Hepatocyte (in vitro differentiated cells): Measurements from ENCODE around the gene PCGF3. TPM values are rescaled to one million over a fixed set of nuclear protein-coding genes. Genes with fewer than 3 reads are reported as not detected.

Source experiments
- DNase-seq: peaks from one replicate; pipeline ENCODE4 v3.0.0-alpha.2; 2016; ENCODE audit warnings: low spot score
- H2AFZ ChIP-seq: fragments of 200-600 bp; sonication (generic); 2 replicates; pipeline ENCODE4 v1.6.0; 2016; ENCODE audit warnings: antibody characterized with exemption, mild to moderate bottlenecking
- H3K27ac ChIP-seq: fragments of 200-600 bp; sonication (generic); 2 replicates; pipeline ENCODE4 v1.5.1; 2016; ENCODE audit warnings: mild to moderate bottlenecking
- H3K27me3 ChIP-seq: fragments of 200-600 bp; sonication (generic); 2 replicates; pipeline ENCODE4 v1.6.1; 2016
- H3K36me3 ChIP-seq: fragments of 200-600 bp; sonication (generic); replicated peaks from 2 replicates; pipeline ENCODE4 v1.5.1; 2016; ENCODE audit warnings: low read depth; ENCODE audit not compliant: insufficient read depth
- H3K4me1 ChIP-seq: fragments of 200-600 bp; sonication (generic); 2 replicates; pipeline ENCODE4 v1.5.1; 2016; ENCODE audit warnings: mild to moderate bottlenecking, moderate library complexity; ENCODE audit not compliant: insufficient read depth
- H3K4me2 ChIP-seq: fragments of 200-600 bp; sonication (generic); 2 replicates; pipeline ENCODE4 v1.6.0; 2016
- H3K4me3 ChIP-seq: fragments of 200-600 bp; sonication (generic); 2 replicates; pipeline ENCODE4 v1.5.1; 2016; ENCODE audit warnings: mild to moderate bottlenecking
- H3K79me2 ChIP-seq: fragments of 200-600 bp; sonication (generic); 2 replicates; pipeline ENCODE4 v1.6.0; 2017; ENCODE audit warnings: mild to moderate bottlenecking
- H3K9me2 ChIP-seq: fragments of 200-600 bp; sonication (generic); replicated peaks from 2 replicates; pipeline ENCODE4 v1.6.0; 2017; ENCODE audit warnings: mild to moderate bottlenecking; ENCODE audit not compliant: insufficient read depth
- H3K9me3 ChIP-seq: fragments of 200-600 bp; sonication (generic); 2 replicates; pipeline ENCODE4 v1.5.1; 2016; ENCODE audit warnings: low read depth, mild to moderate bottlenecking
- H4K20me1 ChIP-seq: fragments of 200-600 bp; sonication (generic); 2 replicates; pipeline ENCODE4 v1.6.0; 2016; ENCODE audit warnings: mild to moderate bottlenecking; ENCODE audit not compliant: insufficient read depth, poor library complexity, severe bottlenecking
- CTCF ChIP-seq: fragments of 200-600 bp; sonication (generic); IDR thresholded peaks from 2 replicates; pipeline ENCODE4 v1.5.1; 2016; ENCODE audit warnings: antibody characterized with exemption, mild to moderate bottlenecking; ENCODE audit not compliant: poor library complexity
- EZH2 ChIP-seq: fragments of 200-600 bp; sonication (generic); IDR thresholded peaks from 2 replicates; pipeline ENCODE4 v1.6.1; 2016; ENCODE audit warnings: antibody characterized with exemption, mild to moderate bottlenecking, borderline replicate concordance
- EZH2phosphoT487 ChIP-seq: fragments of 200-600 bp; sonication (generic); IDR thresholded peaks from one replicate; pipeline ENCODE4 v1.6.1; 2018; ENCODE audit warnings: antibody characterized with exemption, mild to moderate bottlenecking, low read depth, moderate library complexity; ENCODE audit not compliant: unreplicated experiment, severe bottlenecking
- WGBS: methylation state at CpG from one replicate; pipeline ENCODE4 v1.1.6; 2016; ENCODE audit warnings: low lambda C conversion rate; ENCODE audit errors: missing lambda C conversion rate; 5-methylcytosine and 5-hydroxymethylcytosine counted together
- polyA plus RNA-seq: library from polyadenylated mRNA; unstranded; fragments of >200 nt; fragmentation: Nextera tagmentation; extraction: Ambion mirVana; gene quantifications from 2 replicates; pipeline ENCODE4 v1.2.1, GENCODE V29; 2016
- total RNA-seq: library from RNA; depleted of rRNA; stranded (reverse); fragments of >200 nt; gene quantifications from 2 replicates; pipeline ENCODE4 v1.2.3, GENCODE V29; 2014

PCGF3 gene
- total and polyA plus RNA-seq, 2 experiments from 2014 or later, result 21.8 to 43.5 TPM

- Histone ChIP-seq H3K9me3 (no peaks in the 10 kb centered on the region), H3K4me3 (no peak overlapping the region), H3K4me2 (no peak overlapping the region), H4K20me1 (peaks cover 30% of the 10 kb centered on the region), H3K27ac (no peak overlapping the region), H3K4me1 (peaks cover 5% of the 10 kb centered on the region), H3K36me3 (no peaks in the 10 kb centered on the region), H2AFZ (no peak overlapping the region), H3K9me2 (no peaks in the 10 kb centered on the region), H3K27me3 (no peaks in the 10 kb centered on the region), H3K79me2 (peaks cover 15% of the 10 kb centered on the region)
- TF ChIP-seq CTCF, result peak; percentile 38
- TF ChIP-seq EZH2, result no peak
- DNase-seq, result peak; percentile 55
- 89% methylated on average over 24 of the region's 24 CpGs for WGBS
Measured at GRCh38 chr4:762211-763190, 56.9 kb downstream of the PCGF3 start.

- H3K79me2 ChIP-seq, result peaks cover 22% of the 10 kb centered on the region
- H3K9me3 ChIP-seq, result no peaks in the 10 kb centered on the region
- H3K4me3 ChIP-seq, result no peak overlapping the region
- 98% methylated on average over 23 of the region's 23 CpGs for WGBS
- no peak overlapping the region for H3K4me2 ChIP-seq
- no peak overlapping the region for H3K27ac ChIP-seq
- peaks cover 5% of the 10 kb centered on the region for H3K4me1 ChIP-seq
- DNase-seq, result no peak
- H3K9me2 ChIP-seq, result no peaks in the 10 kb centered on the region
- TF ChIP-seq EZH2phosphoT487, result no peak
- H2AFZ ChIP-seq, result no peak overlapping the region
- no peaks in the 10 kb centered on the region for H3K36me3 ChIP-seq
- peaks cover 38% of the 10 kb centered on the region for H4K20me1 ChIP-seq
- no peaks in the 10 kb centered on the region for H3K27me3 ChIP-seq
Measured at GRCh38 chr4:763191-763810, 57.7 kb downstream of the PCGF3 start.

GRCh38 chr4:763922-764321, 58.3 kb downstream of the PCGF3 start:
- no peak overlapping the region for H2AFZ ChIP-seq
- 99% methylated on average over 11 of the region's 11 CpGs for WGBS
- H3K4me2 ChIP-seq, result no peak overlapping the region
- H3K36me3 ChIP-seq, result no peaks in the 10 kb centered on the region
- no peaks in the 10 kb centered on the region for H3K27me3 ChIP-seq
- H3K9me2 ChIP-seq, result no peaks in the 10 kb centered on the region
- TF ChIP-seq CTCF, result no peak
- TF ChIP-seq EZH2phosphoT487, result no peak
- no peak for TF ChIP-seq EZH2
- no peaks in the 10 kb centered on the region for H3K9me3 ChIP-seq
- peaks cover 45% of the 10 kb centered on the region for H4K20me1 ChIP-seq
- H3K4me1 ChIP-seq, result peaks cover 5% of the 10 kb centered on the region
- DNase-seq, result no peak
- H3K27ac ChIP-seq, result no peak overlapping the region
- H3K79me2 ChIP-seq, result peaks cover 28% of the 10 kb centered on the region
- H3K4me3 ChIP-seq, result no peak overlapping the region
